ENCODE results near the gene OR5D16.

OR5D16 gene

GRCh38 chr11:55838452-55838851 lies at the start of gene OR5D16:
Gene OR5D16 (plus strand): TSS chr11:55838752. CDS start chr11:55838752, 0 bp downstream.
- Histone ChIP-seq H3K9me3 (ENCODE audit: control insufficient read depth, insufficient read depth, low read length) (peaks cover 18% of the 10 kb centered on the region), H3K27me3 (ENCODE audit: control insufficient read depth, insufficient read depth, low read length) (no peaks in the 10 kb centered on the region), H3K9ac (ENCODE audit: low read depth, low read length) (no peak within 1 kb of the TSS), H3K4me3 (ENCODE audit: low read depth, low read length) (no peak within 1 kb of the TSS), H3K36me3 (ENCODE audit: control insufficient read depth, insufficient read depth, low read length) (no peaks in the 10 kb centered on the region), H3K4me1 (ENCODE audit: control insufficient read depth, insufficient read depth, low read length) (no peaks in the 10 kb centered on the region)

GRCh38 chr11:55791606-55792005 lies 46.9 kb upstream of the OR5D16 start:
- Histone ChIP-seq H3K9ac (ENCODE audit: low read depth, low read length) (no peak overlapping the region), H3K27me3 (ENCODE audit: control insufficient read depth, insufficient read depth, low read length) (no peaks in the 10 kb centered on the region), H3K4me1 (ENCODE audit: control insufficient read depth, insufficient read depth, low read length) (no peaks in the 10 kb centered on the region), H3K36me3 (ENCODE audit: control insufficient read depth, insufficient read depth, low read length) (no peaks in the 10 kb centered on the region), H3K4me3 (ENCODE audit: low read depth, low read length) (no peak overlapping the region), H3K9me3 (ENCODE audit: control insufficient read depth, insufficient read depth, low read length) (peaks cover 18% of the 10 kb centered on the region)

GRCh38 chr11:55793321-55793720 lies 45.2 kb upstream of the OR5D16 start:
- Histone ChIP-seq H3K27me3 (ENCODE audit: control insufficient read depth, insufficient read depth, low read length) (no peaks in the 10 kb centered on the region), H3K36me3 (ENCODE audit: control insufficient read depth, insufficient read depth, low read length) (no peaks in the 10 kb centered on the region), H3K4me3 (ENCODE audit: low read depth, low read length) (no peak overlapping the region), H3K9ac (ENCODE audit: low read depth, low read length) (no peak overlapping the region), H3K4me1 (ENCODE audit: control insufficient read depth, insufficient read depth, low read length) (no peaks in the 10 kb centered on the region), H3K9me3 (ENCODE audit: control insufficient read depth, insufficient read depth, low read length) (peaks cover 11% of the 10 kb centered on the region)

GRCh38 chr11:55795256-55795655 lies 43.3 kb upstream of the OR5D16 start, which contains the start of gene OR5D14:
Gene OR5D14 (plus strand): TSS chr11:55795556. CDS start chr11:55795556, 0 bp downstream.
- Histone ChIP-seq H3K27me3 (ENCODE audit: control insufficient read depth, insufficient read depth, low read length) (no peaks in the 10 kb centered on the region), H3K9ac (ENCODE audit: low read depth, low read length) (no peak within 1 kb of the TSS), H3K36me3 (ENCODE audit: control insufficient read depth, insufficient read depth, low read length) (no peaks in the 10 kb centered on the region), H3K9me3 (ENCODE audit: control insufficient read depth, insufficient read depth, low read length) (peaks cover 19% of the 10 kb centered on the region), H3K4me1 (ENCODE audit: control insufficient read depth, insufficient read depth, low read length) (no peaks in the 10 kb centered on the region), H3K4me3 (ENCODE audit: low read depth, low read length) (no peak within 1 kb of the TSS)

DNA sequence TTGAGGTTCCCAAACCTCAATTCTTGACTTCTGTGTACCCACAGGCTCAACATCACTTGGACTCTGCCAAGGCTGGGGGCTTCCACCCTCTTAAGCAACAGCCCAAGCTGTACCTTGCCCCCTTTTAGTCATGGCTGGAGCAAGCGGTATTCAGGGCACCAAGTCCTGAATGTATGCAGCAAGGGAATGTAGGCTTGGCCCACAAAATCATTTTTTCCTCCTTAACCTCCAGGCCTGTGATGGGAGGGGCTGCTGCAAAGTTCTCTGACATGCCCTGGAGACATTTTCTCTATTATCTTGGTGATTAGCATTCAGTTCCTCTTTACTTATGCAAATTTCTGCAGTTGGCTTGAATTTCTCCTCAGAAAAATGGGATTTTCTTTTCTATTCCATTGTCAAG lies 32.3 kb upstream of the OR5D16 start:
- Histone ChIP-seq H3K9ac (ENCODE audit: low read depth, low read length) (no peak overlapping the region), H3K4me3 (ENCODE audit: low read depth, low read length) (no peak overlapping the region), H3K36me3 (ENCODE audit: control insufficient read depth, insufficient read depth, low read length) (no peaks in the 10 kb centered on the region), H3K27me3 (ENCODE audit: control insufficient read depth, insufficient read depth, low read length) (no peaks in the 10 kb centered on the region), H3K4me1 (ENCODE audit: control insufficient read depth, insufficient read depth, low read length) (no peaks in the 10 kb centered on the region), H3K9me3 (ENCODE audit: control insufficient read depth, insufficient read depth, low read length) (peaks cover 19% of the 10 kb centered on the region)

GRCh38 chr11:55811067-55811466 lies 27.5 kb upstream of the OR5D16 start, which contains the start of gene OR5L1:
Gene OR5L1 (plus strand): TSS chr11:55811367. CDS start chr11:55811467, 100 bp downstream.
- Histone ChIP-seq H3K27me3 (ENCODE audit: control insufficient read depth, insufficient read depth, low read length) (no peaks in the 10 kb centered on the region), H3K4me1 (ENCODE audit: control insufficient read depth, insufficient read depth, low read length) (no peaks in the 10 kb centered on the region), H3K9me3 (ENCODE audit: control insufficient read depth, insufficient read depth, low read length) (peaks cover 18% of the 10 kb centered on the region), H3K9ac (ENCODE audit: low read depth, low read length) (no peak within 1 kb of the TSS), H3K36me3 (ENCODE audit: control insufficient read depth, insufficient read depth, low read length) (peaks cover 2% of the 10 kb centered on the region), H3K4me3 (ENCODE audit: low read depth, low read length) (no peak within 1 kb of the TSS)

- Histone ChIP-seq H3K9me3 (ENCODE audit: control insufficient read depth, insufficient read depth, low read length) (peaks cover 6% of the 10 kb centered on the region), H3K27me3 (ENCODE audit: control insufficient read depth, insufficient read depth, low read length) (no peaks in the 10 kb centered on the region), H3K36me3 (ENCODE audit: control insufficient read depth, insufficient read depth, low read length) (peaks cover 2% of the 10 kb centered on the region), H3K9ac (ENCODE audit: low read depth, low read length) (no peak within 1 kb of the TSS), H3K4me1 (ENCODE audit: control insufficient read depth, insufficient read depth, low read length) (no peaks in the 10 kb centered on the region), H3K4me3 (ENCODE audit: low read depth, low read length) (no peak within 1 kb of the TSS)
Measured at GRCh38 chr11:55819330-55819729, 19.2 kb upstream of the OR5D16 start, which contains the start of gene OR5D18. Gene OR5D18 (plus strand): TSS chr11:55819630. CDS start chr11:55819630, 0 bp downstream.

DNA sequence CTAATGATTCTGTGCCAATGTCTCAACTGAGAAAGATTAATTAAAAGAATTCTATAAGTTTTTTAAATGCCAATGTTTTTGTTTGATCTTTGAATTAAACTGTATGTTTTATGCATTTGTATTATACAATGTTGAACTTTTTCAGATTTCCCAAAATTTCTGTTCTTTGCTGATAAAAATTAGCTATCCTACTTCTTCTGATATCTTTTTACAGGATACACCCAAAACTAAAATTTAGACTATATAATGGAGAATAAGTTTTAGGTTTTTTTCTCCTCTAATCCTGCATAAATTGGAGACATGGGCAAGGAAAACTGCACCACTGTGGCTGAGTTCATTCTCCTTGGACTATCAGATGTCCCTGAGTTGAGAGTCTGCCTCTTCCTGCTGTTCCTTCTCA lies 11.6 kb upstream of the OR5D16 start, which contains the start of gene OR5L2:
OR5L2 (plus strand) TSS at position 301 of the 400 bp plus-strand sequence; CDS start at position 301, 0 bp downstream.
- Histone ChIP-seq H3K4me1 (ENCODE audit: control insufficient read depth, insufficient read depth, low read length) (no peaks in the 10 kb centered on the region), H3K36me3 (ENCODE audit: control insufficient read depth, insufficient read depth, low read length) (no peaks in the 10 kb centered on the region), H3K9me3 (ENCODE audit: control insufficient read depth, insufficient read depth, low read length) (peaks cover 30% of the 10 kb centered on the region), H3K27me3 (ENCODE audit: control insufficient read depth, insufficient read depth, low read length) (no peaks in the 10 kb centered on the region), H3K9ac (ENCODE audit: low read depth, low read length) (no peak within 1 kb of the TSS), H3K4me3 (ENCODE audit: low read depth, low read length) (no peak within 1 kb of the TSS)

DNA sequence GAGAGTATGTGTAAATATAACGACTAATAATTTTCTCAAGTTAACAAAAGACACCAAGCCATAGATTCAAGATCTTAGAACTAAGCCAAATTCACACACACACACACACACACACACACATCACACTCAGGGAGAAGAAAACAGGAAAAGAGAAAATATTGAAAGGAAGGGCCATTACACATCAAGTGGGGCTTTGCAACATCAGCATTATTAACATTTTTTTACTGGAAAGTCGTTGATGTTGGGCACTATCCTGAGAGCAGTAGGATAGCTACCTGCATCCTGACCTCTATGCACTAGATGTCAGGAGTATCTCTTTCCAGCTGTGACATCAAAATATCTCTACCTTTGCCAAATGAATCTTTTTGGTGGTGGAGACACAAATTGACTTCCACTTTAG lies 8.9 kb downstream of the OR5D16 start:
- Histone ChIP-seq H3K9me3 (ENCODE audit: control insufficient read depth, insufficient read depth, low read length) (peaks cover 2% of the 10 kb centered on the region), H3K27me3 (ENCODE audit: control insufficient read depth, insufficient read depth, low read length) (no peaks in the 10 kb centered on the region), H3K9ac (ENCODE audit: low read depth, low read length) (no peak overlapping the region), H3K4me1 (ENCODE audit: control insufficient read depth, insufficient read depth, low read length) (no peaks in the 10 kb centered on the region), H3K36me3 (ENCODE audit: control insufficient read depth, insufficient read depth, low read length) (no peaks in the 10 kb centered on the region), H3K4me3 (ENCODE audit: low read depth, low read length) (no peak overlapping the region)

DNA sequence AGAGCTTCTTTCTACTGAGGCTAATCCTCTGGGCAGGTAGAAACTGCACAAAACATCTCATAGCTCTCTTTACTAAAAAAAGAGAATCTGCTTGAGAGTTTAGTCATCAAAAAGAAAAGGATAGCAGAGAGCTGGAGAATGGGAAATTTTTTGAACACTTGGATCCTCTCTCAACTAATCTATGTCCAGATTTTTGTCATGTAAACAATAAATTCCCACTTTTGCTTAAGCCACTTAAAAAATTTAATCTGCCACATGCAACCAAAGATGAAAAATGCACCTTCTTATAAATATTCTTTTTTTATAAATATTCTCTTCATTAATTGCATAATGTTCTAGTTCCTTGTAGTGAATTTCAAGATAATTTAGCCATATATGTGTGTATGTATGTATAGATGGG lies 10.5 kb downstream of the OR5D16 start:
- H3K27me3 ChIP-seq (ENCODE audit: control insufficient read depth, insufficient read depth, low read length): no peaks in the 10 kb centered on the region
- H3K9me3 ChIP-seq (ENCODE audit: control insufficient read depth, insufficient read depth, low read length): peaks cover 2% of the 10 kb centered on the region
- no peaks in the 10 kb centered on the region for H3K36me3 ChIP-seq (ENCODE audit: control insufficient read depth, insufficient read depth, low read length)
- no peak overlapping the region for H3K4me3 ChIP-seq (ENCODE audit: low read depth, low read length)
- H3K9ac ChIP-seq (ENCODE audit: low read depth, low read length): no peak overlapping the region
- H3K4me1 ChIP-seq (ENCODE audit: control insufficient read depth, insufficient read depth, low read length): no peaks in the 10 kb centered on the region

- Histone ChIP-seq H3K4me1 (ENCODE audit: control insufficient read depth, insufficient read depth, low read length) (no peaks in the 10 kb centered on the region), H3K9ac (ENCODE audit: low read depth, low read length) (no peak overlapping the region), H3K4me3 (ENCODE audit: low read depth, low read length) (no peak overlapping the region), H3K36me3 (ENCODE audit: control insufficient read depth, insufficient read depth, low read length) (no peaks in the 10 kb centered on the region), H3K9me3 (ENCODE audit: control insufficient read depth, insufficient read depth, low read length) (peaks cover 2% of the 10 kb centered on the region), H3K27me3 (ENCODE audit: control insufficient read depth, insufficient read depth, low read length) (no peaks in the 10 kb centered on the region)
Measured at GRCh38 chr11:55852141-55852540, 13.6 kb downstream of the OR5D16 start.

DNA sequence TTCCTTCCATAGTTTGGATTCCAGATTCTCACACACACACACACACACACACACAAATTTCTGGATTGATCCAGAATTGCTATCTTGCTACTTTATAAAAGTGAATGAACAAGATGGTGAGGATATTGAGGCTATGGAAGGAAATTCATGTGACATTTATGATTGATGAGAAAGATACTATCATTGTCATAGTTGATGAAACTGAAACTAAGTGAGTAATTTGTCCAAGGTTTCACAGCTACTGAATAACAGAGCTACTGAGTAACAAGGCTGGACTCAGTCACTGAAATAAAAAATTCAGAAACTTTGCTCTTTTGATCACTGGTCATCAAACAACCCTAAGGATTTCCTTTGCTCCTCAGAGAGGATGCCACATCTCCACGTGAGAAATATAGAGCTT lies 16.2 kb downstream of the OR5D16 start:
- H3K4me3 ChIP-seq (ENCODE audit: low read depth, low read length): no peak overlapping the region
- no peaks in the 10 kb centered on the region for H3K36me3 ChIP-seq (ENCODE audit: control insufficient read depth, insufficient read depth, low read length)
- H3K27me3 ChIP-seq (ENCODE audit: control insufficient read depth, insufficient read depth, low read length): no peaks in the 10 kb centered on the region
- H3K4me1 ChIP-seq (ENCODE audit: control insufficient read depth, insufficient read depth, low read length): no peaks in the 10 kb centered on the region
- H3K9ac ChIP-seq (ENCODE audit: low read depth, low read length): no peak overlapping the region
- H3K9me3 ChIP-seq (ENCODE audit: control insufficient read depth, insufficient read depth, low read length): peaks cover 6% of the 10 kb centered on the region
